A172 (cell line): ENCODE data around the gene PHACTR3. TPM values are rescaled to one million over a fixed set of nuclear protein-coding genes. Genes with fewer than 3 reads are reported as not detected.
"Not testable (repeated sequence)": the region's sequence is repeated elsewhere in the genome, so short reads cannot be mapped to it uniquely, and the experiment has no call there.

Experiments used
- DNase-seq: peaks from one replicate; pipeline ENCODE4 v3.0.0-alpha.2; 2015; ENCODE audit warnings: low spot score
- total RNA-seq: library from RNA; depleted of rRNA; stranded (reverse); fragments of >200 nt; shearing (Covaris generic); gene quantifications from 2 replicates; pipeline ENCODE4 v1.2.3, GENCODE V29; 2014

The PHACTR3 gene
- total RNA-seq, 1 experiment from 2014 or later, result not detected

DNA sequence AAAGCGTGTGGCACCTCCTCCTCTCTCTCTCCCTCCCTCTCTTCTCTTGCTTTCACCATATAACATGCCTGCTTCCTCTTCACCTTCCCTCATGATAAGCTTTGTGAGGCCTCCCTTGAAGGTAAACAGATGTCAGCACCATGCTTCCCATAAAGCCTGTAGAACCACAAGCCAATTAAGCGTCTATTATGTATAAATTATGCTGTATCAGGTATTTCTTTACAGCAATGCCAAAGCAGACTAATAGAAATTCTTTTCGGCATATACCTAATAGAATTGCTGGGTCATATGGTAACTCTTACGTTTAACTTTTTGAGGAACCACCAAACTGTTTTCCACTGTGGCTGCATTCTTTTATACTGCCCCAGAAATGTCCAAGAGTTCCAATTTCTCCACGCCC lies 254.1 kb downstream of the PHACTR3 start:
- DNase-seq, result no peak

DNA sequence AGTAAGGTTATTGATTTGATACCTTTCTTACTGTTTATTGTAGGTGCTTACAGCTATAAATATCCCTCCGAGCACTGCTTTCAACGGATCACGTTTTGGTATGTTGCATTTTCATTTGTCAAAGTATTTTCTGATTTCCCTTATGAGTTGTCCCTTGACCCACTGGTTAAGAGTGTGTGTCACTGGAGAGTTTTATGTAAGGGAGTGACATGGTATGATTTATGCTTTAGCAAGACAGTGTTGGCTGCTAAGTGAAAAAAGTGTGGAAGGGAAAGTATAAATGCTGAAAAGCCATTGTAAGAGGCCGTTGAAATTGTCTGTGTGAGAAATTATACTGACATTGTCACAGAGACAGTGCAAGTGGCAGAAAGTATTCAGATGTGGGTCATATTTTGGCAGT lies 257.1 kb downstream of the PHACTR3 start:
- DNase-seq, result no peak

DNA sequence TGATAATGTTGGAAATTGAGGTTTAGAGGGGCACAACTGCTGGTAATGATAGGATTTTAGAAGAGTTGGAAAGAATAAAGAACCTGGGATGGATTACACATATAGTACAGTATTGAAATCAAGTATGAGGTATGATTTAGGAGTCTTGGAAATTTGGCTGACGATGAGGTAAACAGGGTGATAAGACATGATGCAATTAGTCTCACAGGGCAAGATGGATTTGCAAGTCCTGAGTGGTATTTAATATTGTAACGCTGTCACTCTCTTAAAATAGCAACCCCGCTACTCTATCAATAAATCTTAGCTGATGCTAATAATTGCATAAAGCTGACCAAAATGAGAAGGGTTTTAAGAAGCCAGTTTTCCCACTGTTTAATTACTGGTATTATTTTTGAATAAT lies 258.7 kb downstream of the PHACTR3 start:
- DNase-seq, result no peak

DNA sequence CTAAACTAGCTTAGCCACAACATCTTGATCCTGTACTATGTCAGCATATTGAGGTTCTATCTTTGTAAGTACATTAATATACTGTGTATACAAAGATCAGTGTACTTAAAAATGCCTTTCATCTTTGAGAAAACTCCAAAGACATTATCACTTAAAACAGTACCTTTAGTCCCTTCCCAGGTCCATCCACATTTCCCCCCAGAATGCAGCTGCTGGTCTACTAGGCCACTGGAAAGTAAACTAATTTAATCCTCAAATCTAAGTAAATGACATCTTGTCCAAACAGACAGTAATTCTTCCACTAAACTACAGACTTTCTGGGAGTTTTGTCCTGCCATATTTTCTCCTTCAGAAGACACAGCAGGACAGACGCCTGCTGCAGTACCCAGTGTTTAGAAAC lies 260.4 kb downstream of the PHACTR3 start:
- DNase-seq, result no peak

DNA sequence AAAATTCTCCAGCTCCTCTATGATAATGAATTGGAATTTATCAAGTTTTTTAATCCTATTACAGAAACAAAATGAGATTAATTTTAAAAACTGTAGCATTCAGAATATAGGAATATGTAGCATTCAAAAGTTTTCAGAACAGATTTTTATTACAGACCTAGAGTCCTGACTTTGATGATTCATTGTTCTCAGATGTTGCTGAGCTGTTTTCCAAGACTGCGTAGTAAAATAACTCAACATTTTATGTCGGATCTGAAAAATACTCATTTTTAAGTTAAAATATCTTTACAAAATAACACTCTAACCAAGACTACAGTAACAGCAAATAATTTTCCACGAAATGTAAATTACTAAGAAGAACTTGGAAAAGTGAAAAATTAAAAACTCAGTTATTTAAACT lies 262.0 kb downstream of the PHACTR3 start:
- DNase-seq, result no peak

DNA sequence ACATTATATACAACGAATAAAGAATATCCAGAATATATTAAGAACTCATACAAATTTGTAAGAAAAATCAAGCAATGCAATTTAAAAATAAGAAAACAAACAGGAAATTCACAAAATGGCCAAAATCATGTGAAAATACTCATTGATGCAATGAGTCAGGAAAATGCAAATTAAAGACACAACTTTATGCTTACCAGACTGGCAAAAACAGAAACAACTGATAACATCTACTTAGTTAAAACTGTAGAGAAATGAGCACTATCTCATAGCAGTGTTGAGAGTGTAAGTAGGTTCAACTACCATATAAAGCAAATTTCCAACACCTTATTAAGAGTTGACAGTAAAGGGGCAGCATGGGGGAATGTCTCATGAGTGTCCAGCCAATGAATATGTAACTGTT lies 266.8 kb downstream of the PHACTR3 start:
- DNase-seq, result no peak

DNA sequence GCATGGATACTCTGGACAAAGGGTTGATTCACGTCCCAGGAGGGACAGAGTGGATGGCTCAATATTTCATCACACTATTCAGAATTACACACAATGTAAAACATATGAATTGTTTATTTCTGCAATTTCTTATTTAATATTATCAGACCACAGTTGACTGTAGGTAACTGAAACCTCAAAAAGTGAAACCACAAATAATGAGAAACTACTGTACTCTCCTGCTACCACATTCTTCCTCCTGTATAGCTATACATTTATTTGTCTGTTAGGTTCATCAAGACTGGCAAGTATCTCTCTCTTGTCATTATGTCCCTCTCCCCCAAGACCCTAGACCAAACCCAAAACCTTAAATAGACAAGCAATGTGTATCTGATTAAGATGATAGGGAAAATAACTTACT lies 269.1 kb downstream of the PHACTR3 start:
- DNase-seq, result no peak

DNA sequence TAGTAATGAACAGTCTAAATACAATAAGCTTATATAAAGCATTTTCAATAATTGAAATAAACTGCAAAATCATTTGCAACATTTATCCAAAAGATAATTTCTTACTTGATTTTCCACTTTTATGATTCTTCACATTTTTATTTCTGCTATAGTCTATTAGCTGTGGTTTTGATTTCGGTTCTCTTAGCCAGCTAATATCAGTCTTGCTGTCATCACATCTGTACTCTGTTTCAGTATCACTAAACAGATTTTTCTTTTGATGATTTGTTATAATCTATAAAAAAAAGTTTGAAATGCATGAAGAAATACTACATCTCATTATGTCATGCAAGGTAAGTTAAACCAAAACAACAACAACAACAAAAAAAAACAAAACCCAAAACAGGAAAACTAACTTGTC lies 275.9 kb downstream of the PHACTR3 start:
- no peak for DNase-seq

DNA sequence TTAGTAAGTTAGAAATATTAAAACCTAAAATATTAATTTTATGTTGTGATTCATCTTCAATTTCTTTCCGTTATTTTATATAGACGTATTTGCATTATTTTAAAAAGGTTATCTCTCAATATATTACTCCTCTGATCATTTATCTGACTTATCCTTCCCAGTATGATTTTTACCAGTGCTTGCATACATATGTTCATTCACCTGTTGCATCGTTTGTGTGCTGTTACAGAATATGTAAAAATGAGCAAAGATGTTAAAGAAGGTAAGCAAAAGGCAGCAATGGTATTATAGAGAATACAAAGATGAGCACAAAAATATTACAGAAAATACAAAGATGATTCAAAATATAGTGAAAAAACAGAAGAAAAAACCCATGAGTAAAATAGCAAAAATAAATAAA lies 280.2 kb downstream of the PHACTR3 start:
- no peak for DNase-seq

DNA sequence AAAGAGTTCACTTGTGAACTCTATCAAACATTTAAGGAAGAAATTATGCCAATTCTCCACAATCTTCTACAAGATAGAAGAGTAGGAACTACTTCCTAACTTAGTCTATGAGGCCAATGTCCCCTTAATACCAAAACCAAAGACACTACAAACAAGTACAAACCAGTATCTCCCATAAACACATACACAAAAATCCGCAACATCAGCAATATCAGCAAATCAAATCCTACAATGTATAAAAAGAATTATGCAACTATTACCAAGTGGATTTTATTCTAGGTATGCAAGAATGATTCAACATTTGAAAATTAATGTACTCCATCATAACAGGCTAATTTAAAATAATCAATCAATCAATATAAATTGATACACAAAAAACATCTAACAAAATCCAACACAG lies 283.7 kb downstream of the PHACTR3 start:
- DNase-seq, result no peak

DNA sequence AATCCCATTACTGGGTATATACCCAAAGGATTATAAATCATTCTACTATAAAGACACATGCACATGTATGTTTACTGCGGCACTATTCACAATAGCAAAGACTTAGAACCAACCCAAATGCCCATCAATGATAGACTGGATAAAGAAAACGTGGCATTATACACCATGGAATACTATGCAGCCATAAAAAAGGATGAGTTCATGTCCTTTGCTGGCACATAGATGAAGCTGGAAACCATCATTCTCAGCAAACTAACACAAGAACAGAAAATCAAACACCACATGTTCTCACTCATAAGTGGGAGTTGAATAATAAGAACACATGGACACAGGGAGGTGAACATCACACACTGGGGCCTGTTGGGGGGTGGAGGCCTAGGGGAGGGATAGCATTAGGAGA lies 285.7 kb downstream of the PHACTR3 start:
- not testable (repeated sequence) for DNase-seq

DNA sequence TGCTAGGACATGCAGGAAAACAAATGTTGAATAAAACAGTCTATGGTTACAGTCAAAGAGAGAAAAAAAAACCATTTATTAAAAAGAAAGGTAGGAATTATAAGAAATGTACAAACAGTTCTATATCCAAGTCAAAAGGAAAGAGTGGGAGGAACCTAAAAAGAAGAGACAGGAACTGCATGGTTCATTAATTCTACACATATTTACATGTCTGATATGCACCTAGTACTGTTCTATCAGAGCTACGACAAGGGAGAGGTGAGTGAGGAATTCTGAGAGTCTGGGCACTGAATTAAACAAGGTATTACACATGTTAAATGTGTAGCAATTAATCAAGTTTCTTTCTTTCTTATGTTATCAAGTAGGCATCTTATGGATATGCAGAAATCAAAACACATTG lies 287.2 kb downstream of the PHACTR3 start:
- no peak for DNase-seq

DNA sequence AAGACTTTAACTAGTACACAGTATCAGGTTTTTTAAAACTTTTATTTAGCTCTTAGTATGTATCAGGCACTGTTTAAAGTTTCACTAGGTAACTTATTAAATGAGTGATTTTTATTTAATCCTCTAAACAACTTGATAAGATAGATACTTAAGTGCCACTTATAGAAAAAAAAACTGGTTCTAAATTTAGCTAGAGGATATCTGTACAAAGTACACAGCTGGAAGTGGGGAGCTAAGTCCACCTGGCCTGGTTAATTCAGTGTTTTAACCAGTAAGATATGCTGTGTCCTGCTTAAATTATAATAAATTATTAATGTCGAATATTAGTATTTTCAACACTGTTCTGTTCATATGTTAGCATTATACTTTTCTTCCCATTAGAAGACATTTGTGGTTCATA lies 291.6 kb downstream of the PHACTR3 start:
- no peak for DNase-seq
